ENCODE data around the gene HTRA1. TPM values are rescaled to one million over a fixed set of nuclear protein-coding genes. Genes with fewer than 3 reads are reported as not detected.

The HTRA1 gene
- total RNA-seq, 1 experiment from 2014 or later = 0.70 TPM

- no peak overlapping the region for H3K27ac Mint-ChIP-seq (ENCODE audit: unreplicated experiment)
Observed at GRCh38 chr10:122514045-122514840, 52.9 kb downstream of the HTRA1 start.

GRCh38 chr10:122515022-122515424 lies 53.7 kb downstream of the HTRA1 start:
- Histone ChIP-seq H3K9me3 (no peaks in the 10 kb centered on the region), H3K36me3 (ENCODE audit: control insufficient read depth, insufficient read depth, low read length) (no peaks in the 10 kb centered on the region), H3K4me1 (no peaks in the 10 kb centered on the region), H3K27me3 (replicated peaks; ENCODE audit: control insufficient read depth, insufficient read depth, low read length) (no peaks in the 10 kb centered on the region), H3K4me3 (ENCODE audit: low read depth, low read length) (no peak overlapping the region)
- intact Hi-C loops (cut with micrococcal nuclease; ENCODE audit: unreplicated experiment) = no loop called here
- ChIA-PET POLR2A (no interaction called here), CTCF (interaction anchor here (0.9 kb wide), 1 partner anchor 247 kb away, joined by 3 read pairs; no protein-coding TSS in a partner anchor)
- Mint-ChIP-seq H3K9me3 (ENCODE audit: unreplicated experiment) (no peaks in the 10 kb centered on the region), H3K4me3 (ENCODE audit: unreplicated experiment) (no peak overlapping the region), H3K4me1 (ENCODE audit: low read depth, unreplicated experiment) (no peaks in the 10 kb centered on the region), H3K36me3 (ENCODE audit: insufficient read depth, unreplicated experiment) (no peaks in the 10 kb centered on the region), H3K27ac (ENCODE audit: unreplicated experiment) (no peak overlapping the region), H3K27me3 (ENCODE audit: insufficient read depth, unreplicated experiment) (peaks cover 3% of the 10 kb centered on the region)
- no TSS peak for BruUV-seq (replicated peaks)
- no peak for DNase-seq
- no peak for TF ChIP-seq CTCF (IDR thresholded peaks at IDR 0.05; ENCODE audit: insufficient read depth in 1 of 2, low read depth in 1 of 2, low read length in 1 of 2, severe bottlenecking in 1 of 2, unreplicated experiment in 1 of 2)

More at GRCh38 chr10:122514045-122514840, 52.9 kb downstream of the HTRA1 start:
- H3K4me3 Mint-ChIP-seq (ENCODE audit: unreplicated experiment) = no peak overlapping the region
- no peaks in the 10 kb centered on the region for H3K9me3 Mint-ChIP-seq (ENCODE audit: unreplicated experiment)
- H3K36me3 Mint-ChIP-seq (ENCODE audit: insufficient read depth, unreplicated experiment) = no peaks in the 10 kb centered on the region
- H3K4me1 Mint-ChIP-seq (ENCODE audit: low read depth, unreplicated experiment) = peaks cover 4% of the 10 kb centered on the region
- H3K36me3 ChIP-seq (ENCODE audit: control insufficient read depth, insufficient read depth, low read length) = no peaks in the 10 kb centered on the region
- TF ChIP-seq CTCF (IDR thresholded peaks at IDR 0.05; ENCODE audit: insufficient read depth in 1 of 2, low read depth in 1 of 2, low read length in 1 of 2, severe bottlenecking in 1 of 2, unreplicated experiment in 1 of 2) = no peak
- H3K27me3 ChIP-seq (replicated peaks; ENCODE audit: control insufficient read depth, insufficient read depth, low read length) = no peaks in the 10 kb centered on the region
- POLR2A ChIA-PET = no interaction called here
- no peaks in the 10 kb centered on the region for H3K9me3 ChIP-seq
- CTCF ChIA-PET = no interaction called here
- BruUV-seq (replicated peaks) = no TSS peak
- intact Hi-C loops (cut with micrococcal nuclease; ENCODE audit: unreplicated experiment) = no loop called here
- H3K27me3 Mint-ChIP-seq (ENCODE audit: insufficient read depth, unreplicated experiment) = peaks cover 3% of the 10 kb centered on the region
- no peak overlapping the region for H3K4me3 ChIP-seq (ENCODE audit: low read depth, low read length)
- DNase-seq = no peak
- peaks cover 2% of the 10 kb centered on the region; the same call in 1 of the 2 replicates for H3K4me1 ChIP-seq

GRCh38 chr10:122515588-122516231 lies 54.4 kb downstream of the HTRA1 start:
- H3K36me3 Mint-ChIP-seq (ENCODE audit: insufficient read depth, unreplicated experiment) = no peaks in the 10 kb centered on the region
- no TSS peak for BruUV-seq (replicated peaks)
- no peaks in the 10 kb centered on the region for H3K9me3 Mint-ChIP-seq (ENCODE audit: unreplicated experiment)
- POLR2A ChIA-PET = no interaction called here
- no peak overlapping the region for H3K4me3 ChIP-seq (ENCODE audit: low read depth, low read length)
- H3K27ac Mint-ChIP-seq (ENCODE audit: unreplicated experiment) = no peak overlapping the region
- peaks cover 4% of the 10 kb centered on the region for H3K27me3 Mint-ChIP-seq (ENCODE audit: insufficient read depth, unreplicated experiment)
- no peaks in the 10 kb centered on the region for H3K36me3 ChIP-seq (ENCODE audit: control insufficient read depth, insufficient read depth, low read length)
- H3K9me3 ChIP-seq = no peaks in the 10 kb centered on the region
- no peaks in the 10 kb centered on the region for H3K4me1 ChIP-seq
- H3K4me1 Mint-ChIP-seq (ENCODE audit: low read depth, unreplicated experiment) = no peaks in the 10 kb centered on the region
- no peak for DNase-seq
- H3K27me3 ChIP-seq (replicated peaks; ENCODE audit: control insufficient read depth, insufficient read depth, low read length) = no peaks in the 10 kb centered on the region
- CTCF ChIA-PET = interaction anchor here (0.5 to 0.9 kb wide), 2 partner anchors 10 to 247 kb away, joined by 3 read pairs; no protein-coding TSS in a partner anchor
- TF ChIP-seq CTCF (IDR thresholded peaks at IDR 0.05; ENCODE audit: insufficient read depth in 1 of 2, low read depth in 1 of 2, low read length in 1 of 2, severe bottlenecking in 1 of 2, unreplicated experiment in 1 of 2) = no peak
- H3K4me3 Mint-ChIP-seq (ENCODE audit: unreplicated experiment) = no peak overlapping the region
- intact Hi-C loops (cut with micrococcal nuclease; ENCODE audit: unreplicated experiment) = no loop called here
